RWPE2 (cell line): Measurements from ENCODE around the gene CELF2.
A peak's percentile ranks its signal among the peaks of the same experiment; 100 is the strongest.

Experiments used
- ATAC-seq: fragments of 200-7000 bp; cut with Tn5 transposase; 3 replicates; pipeline ENCODE4 v1.9.1; 2021; ENCODE audit warnings: low read depth
- DNase-seq: peaks from one replicate; pipeline ENCODE4 v3.0.0-alpha.2; 2020; ENCODE audit warnings: low spot score
- H3K27ac ChIP-seq: fragments of 450-650 bp; 2 replicates; pipeline ENCODE4 v1.5.1; 2017; ENCODE audit warnings: mild to moderate bottlenecking; ENCODE audit not compliant: poor library complexity, severe bottlenecking
- H3K27me3 ChIP-seq: fragments of 250-450 bp; sonication (Bioruptor Pico); 2 replicates; pipeline ENCODE4 v1.5.1; 2021; ENCODE audit warnings: mild to moderate bottlenecking, moderate library complexity; ENCODE audit not compliant: insufficient read depth, poor library complexity, severe bottlenecking
- H3K36me3 ChIP-seq: fragments of 250-450 bp; sonication (Bioruptor Pico); 2 replicates; pipeline ENCODE4 v1.5.1; 2020; ENCODE audit warnings: low read depth, mild to moderate bottlenecking, moderate library complexity
- H3K4me1 ChIP-seq: fragments of 250-450 bp; sonication (Bioruptor Pico); 2 replicates; pipeline ENCODE4 v1.5.1; 2021; ENCODE audit warnings: mild to moderate bottlenecking, moderate library complexity; ENCODE audit not compliant: insufficient read depth, poor library complexity, severe bottlenecking
- H3K4me3 ChIP-seq: fragments of 250-450 bp; sonication (Bioruptor Pico); 2 replicates; pipeline ENCODE4 v1.5.1; 2021; ENCODE audit warnings: mild to moderate bottlenecking, moderate library complexity; ENCODE audit not compliant: severe bottlenecking
- H3K9me3 ChIP-seq: fragments of 250-450 bp; sonication (Bioruptor Pico); 2 replicates; pipeline ENCODE4 v1.5.1; 2021; ENCODE audit warnings: mild to moderate bottlenecking, moderate library complexity; ENCODE audit not compliant: severe bottlenecking
- CTCF ChIP-seq: fragments of 450-650 bp; IDR thresholded peaks from one replicate; pipeline ENCODE4 v1.5.1; 2017; ENCODE audit warnings: mild to moderate bottlenecking, moderate library complexity; ENCODE audit not compliant: poor library complexity, severe bottlenecking

CELF2 gene

GRCh38 chr10:11015446-11015934, 2.2 kb upstream of the CELF2 start:
- Histone ChIP-seq H3K4me3 (no peak overlapping the region), H3K9me3 (no peaks in the 10 kb centered on the region), H3K4me1 (no peaks in the 10 kb centered on the region), H3K27ac (no peak overlapping the region), H3K27me3 (peaks cover 23% of the 10 kb centered on the region), H3K36me3 (no peaks in the 10 kb centered on the region)
- DNase-seq (no peak), ATAC-seq (no peak)
- no peak for TF ChIP-seq CTCF

GRCh38 chr10:11017000-11017569, 587 bp upstream of the CELF2 start:
- Histone ChIP-seq H3K36me3 (no peaks in the 10 kb centered on the region), H3K4me1 (no peaks in the 10 kb centered on the region), H3K27ac (no peak overlapping the region), H3K4me3 (peak overlapping the region; percentile 67), H3K9me3 (no peaks in the 10 kb centered on the region), H3K27me3 (peaks cover 23% of the 10 kb centered on the region)
- TF ChIP-seq CTCF, result no peak
- no peak for DNase-seq
- no peak; the same call in 2 of the 3 replicates for ATAC-seq

DNA sequence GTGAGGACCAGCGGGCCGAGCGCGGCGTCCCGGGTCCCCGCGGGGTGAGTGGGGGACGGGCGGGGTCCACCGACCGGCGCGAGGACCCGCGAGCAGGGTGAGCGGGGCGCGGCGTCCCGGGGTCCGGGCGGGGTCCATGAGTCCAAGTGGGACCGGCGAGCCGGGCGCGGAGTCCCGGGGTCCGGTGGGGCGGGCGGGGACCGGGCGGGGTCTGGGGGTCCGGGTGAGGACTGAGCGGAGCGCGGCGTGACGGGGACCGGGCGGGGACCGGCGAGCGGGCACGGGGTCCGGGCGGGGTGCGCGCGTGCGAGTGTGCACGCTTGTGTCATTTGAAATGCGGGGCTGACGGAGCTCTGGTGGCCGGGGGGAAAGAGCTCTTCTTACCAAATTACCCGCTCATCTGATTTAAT, 765 bp downstream of the CELF2 start:
- Histone ChIP-seq H3K4me1 (no peaks in the 10 kb centered on the region), H3K36me3 (no peaks in the 10 kb centered on the region), H3K27ac (no peak overlapping the region), H3K27me3 (peaks cover 23% of the 10 kb centered on the region), H3K4me3 (peak overlapping the region; percentile 67), H3K9me3 (no peaks in the 10 kb centered on the region)
- no peak for TF ChIP-seq CTCF
- DNase-seq, result no peak
- no peak; the same call in 2 of the 3 replicates for ATAC-seq

GRCh38 chr10:11018855-11019631, 1.4 kb downstream of the CELF2 start:
- TF ChIP-seq CTCF, result no peak
- no peak for DNase-seq
- H3K27ac ChIP-seq, result no peak overlapping the region
- no peaks in the 10 kb centered on the region for H3K4me1 ChIP-seq
- H3K27me3 ChIP-seq, result peaks cover 23% of the 10 kb centered on the region
- no peaks in the 10 kb centered on the region for H3K36me3 ChIP-seq
- H3K9me3 ChIP-seq, result no peaks in the 10 kb centered on the region
- H3K4me3 ChIP-seq, result peak overlapping the region; percentile 67
- ATAC-seq, result no peak
